H1 (cell line): ENCODE results near the gene APLP1. TPM values are rescaled to one million over a fixed set of nuclear protein-coding genes. Genes with fewer than 3 reads are reported as not detected.

Experiments
- CTCF ChIA-PET: fragments of 300-600 bp; sonication (Branson Sonifier 250); formaldehyde crosslinking; loops from one replicate; lab custom pipeline; 2021; ENCODE audit not compliant: partially characterized antibody; lab: Charles Lee
- POLR2A ChIA-PET: fragments of 300-600 bp; sonication (Branson Sonifier 250); formaldehyde crosslinking; loops from one replicate; lab custom pipeline; 2021; ENCODE audit warnings: inconsistent platforms; ENCODE audit not compliant: partially characterized antibody; lab: Charles Lee
- DNase-seq, 2 experiments: peaks; one replicate each; pipeline versions ENCODE4 v3.0.0 to v3.0.0-alpha.2; 2010 to 2022; ENCODE audit warnings: low spot score in 2 of 2, low read depth in 1 of 2, mixed read lengths in 1 of 2
- FAIRE-seq: peaks from 2 replicates; lab custom pipeline; 2011; peaks lifted over from hg19 to GRCh38; lab: Jason Lieb, UNC
- H2AFZ ChIP-seq: 2 replicates; pipeline ENCODE4 v1.8.1; 2012; ENCODE audit warnings: low read length, inconsistent platforms
- H2AK5ac ChIP-seq: 2 replicates; pipeline ENCODE4 v1.6.1; 2013; ENCODE audit warnings: low read depth, low read length
- H2BK120ac ChIP-seq: replicated peaks from 2 replicates; pipeline ENCODE3; 2013; ENCODE audit warnings: low read depth, low read length, inconsistent platforms
- H2BK12ac ChIP-seq: 2 replicates; pipeline ENCODE4 v1.6.1; 2013; ENCODE audit warnings: low read depth, low read length
- H2BK15ac ChIP-seq: 2 replicates; pipeline ENCODE4 v1.6.1; 2013; ENCODE audit warnings: low read length
- H2BK20ac ChIP-seq: 2 replicates; pipeline ENCODE4 v1.6.1; 2013; ENCODE audit warnings: low read length
- H2BK5ac ChIP-seq: 2 replicates; pipeline ENCODE4 v1.6.1; 2013; ENCODE audit warnings: low read depth, low read length
- H3K14ac ChIP-seq: 2 replicates; pipeline ENCODE4 v1.6.1; 2013; ENCODE audit warnings: inconsistent platforms; ENCODE audit not compliant: insufficient read length
- H3K18ac ChIP-seq: 2 replicates; pipeline ENCODE4 v1.6.1; 2013; ENCODE audit warnings: low read length; ENCODE audit errors: extremely low read depth
- H3K23ac ChIP-seq: 2 replicates; pipeline ENCODE4 v1.6.1; 2013; ENCODE audit warnings: inconsistent platforms; ENCODE audit not compliant: insufficient read length
- H3K23me2 ChIP-seq: 2 replicates; pipeline ENCODE4 v1.6.1; 2013; ENCODE audit warnings: low read depth, low read length
- H3K27ac ChIP-seq: 2 replicates; pipeline ENCODE4 v1.6.1; 2011; ENCODE audit warnings: low read depth, low read length, inconsistent platforms
- H3K27me3 ChIP-seq, 4 experiments: replicated peaks in 1 of 4; 1 replicate in 1 of 4; 2 replicates in 3 of 4; pipeline versions ENCODE4 v1.6.1 to v1.8.1; 2011 to 2013; ENCODE audit warnings: low read length in 3 of 4, mild to moderate bottlenecking in 3 of 4, inconsistent platforms in 2 of 4, mixed read lengths in 2 of 4, moderate library complexity in 1 of 4; ENCODE audit not compliant: control insufficient read depth in 3 of 4, insufficient read depth in 3 of 4; ENCODE audit errors: extremely low read depth in 1 of 4
- H3K36me3 ChIP-seq, 4 experiments: 2 replicates each; pipeline versions ENCODE4 v1.6.1 to v1.8.1; 2011 to 2013; ENCODE audit warnings: mild to moderate bottlenecking in 4 of 4, low read length in 3 of 4, moderate library complexity in 2 of 4, control low read depth in 1 of 4, inconsistent platforms in 1 of 4; ENCODE audit not compliant: insufficient read depth in 4 of 4, control insufficient read depth in 2 of 4
- H3K4ac ChIP-seq: replicated peaks from 2 replicates; pipeline ENCODE3; 2013; ENCODE audit warnings: low read length, low read depth, mixed read lengths, inconsistent platforms; ENCODE audit not compliant: insufficient read length
- H3K4me1 ChIP-seq, 4 experiments: replicated peaks in 1 of 4; 1 replicate in 1 of 4; 2 replicates in 3 of 4; pipeline versions ENCODE4 v1.6.1 to v1.8.1; 2011 to 2013; ENCODE audit warnings: low read length in 3 of 4, inconsistent platforms in 2 of 4, mixed read lengths in 1 of 4; ENCODE audit not compliant: insufficient read depth in 4 of 4, control insufficient read depth in 3 of 4
- H3K4me2 ChIP-seq, 2 experiments: 2 replicates each; pipeline versions ENCODE4 v1.6.1 to v1.8.1; 2011 to 2013; ENCODE audit warnings: low read depth in 2 of 2, low read length in 2 of 2, control low read depth in 1 of 2, inconsistent platforms in 1 of 2, mild to moderate bottlenecking in 1 of 2; ENCODE audit not compliant: insufficient read depth in 1 of 2
- H3K4me3 ChIP-seq, 4 experiments: fragments of 200-600, 300-600 bp in 1 of 4; sonication (generic), shearing (Covaris generic), sonication (Bioruptor Twin) in 1 of 4; 2 replicates each; pipeline versions ENCODE4 v1.5.1 to v1.8.1; 2011 to 2016; ENCODE audit warnings: low read length in 4 of 4, low read depth in 3 of 4, control low read depth in 2 of 4, inconsistent platforms in 2 of 4, mild to moderate bottlenecking in 2 of 4, mixed read lengths in 1 of 4, moderate library complexity in 1 of 4; ENCODE audit not compliant: insufficient read depth in 2 of 4; ENCODE audit errors: extremely low read depth in 1 of 4
- H3K56ac ChIP-seq: replicated peaks from 2 replicates; pipeline ENCODE3; 2013; ENCODE audit warnings: low read depth, mild to moderate bottlenecking, mixed read lengths, low read length, inconsistent platforms; ENCODE audit not compliant: insufficient read length
- H3K79me1 ChIP-seq: 2 replicates; pipeline ENCODE4 v1.6.1; 2013; ENCODE audit warnings: low read depth, low read length, control low read depth
- H3K79me2 ChIP-seq, 2 experiments: 2 replicates each; pipeline versions ENCODE4 v1.6.1 to v1.8.1; 2012 to 2013; ENCODE audit warnings: low read length in 2 of 2, mild to moderate bottlenecking in 2 of 2, inconsistent platforms in 1 of 2; ENCODE audit not compliant: insufficient read depth in 2 of 2, control insufficient read depth in 1 of 2
- H3K9ac ChIP-seq, 4 experiments: replicated peaks in 1 of 4; 1 replicate in 1 of 4; 2 replicates in 3 of 4; pipeline versions ENCODE4 v1.6.1 to v1.8.1; 2011 to 2013; ENCODE audit warnings: low read depth in 3 of 4, low read length in 3 of 4, control low read depth in 2 of 4, mild to moderate bottlenecking in 2 of 4, moderate library complexity in 2 of 4, inconsistent platforms in 1 of 4; ENCODE audit errors: extremely low read depth in 1 of 4
- H3K9me3 ChIP-seq, 2 experiments: 2 replicates each; pipeline versions ENCODE4 v1.6.1 to v1.8.1; 2012 to 2013; ENCODE audit warnings: mild to moderate bottlenecking in 2 of 2, moderate library complexity in 2 of 2, control low read depth in 1 of 2, inconsistent platforms in 1 of 2, low read depth in 1 of 2, low read length in 1 of 2, mixed read lengths in 1 of 2; ENCODE audit not compliant: insufficient read depth in 2 of 2
- H4K20me1 ChIP-seq, 2 experiments: replicated peaks in 1 of 2; 2 replicates each; pipeline versions ENCODE3 to v1.8.1; 2011 to 2013; ENCODE audit warnings: inconsistent platforms in 2 of 2, low read length in 2 of 2, mild to moderate bottlenecking in 1 of 2; ENCODE audit not compliant: insufficient read depth in 2 of 2, control insufficient read depth in 1 of 2
- H4K5ac ChIP-seq: 2 replicates; pipeline ENCODE4 v1.6.1; 2013; ENCODE audit warnings: low read length, low read depth, mixed read lengths, inconsistent platforms; ENCODE audit not compliant: insufficient read length
- H4K8ac ChIP-seq: 2 replicates; pipeline ENCODE4 v1.8.0; 2013; ENCODE audit warnings: mild to moderate bottlenecking, moderate library complexity, low read length, inconsistent platforms; ENCODE audit not compliant: insufficient read depth; ENCODE audit errors: extremely low read depth
- H4K91ac ChIP-seq: replicated peaks from 2 replicates; pipeline ENCODE3; 2013; ENCODE audit warnings: low read length, mixed read lengths, inconsistent platforms; ENCODE audit not compliant: insufficient read length
- CHD2 ChIP-seq: IDR thresholded peaks from 2 replicates; pipeline ENCODE4 v1.6.1; 2012; ENCODE audit warnings: low read length, improper control_type of control experiment
- KDM1A ChIP-seq: fragments of 200-600, 300-600 bp; sonication (generic); IDR thresholded peaks from 2 replicates; pipeline ENCODE4 v1.7.1; 2016; ENCODE audit warnings: mild to moderate bottlenecking, low read length, borderline replicate concordance
- WGBS, 2 experiments: shearing (Covaris generic) in 1 of 2; methylation state at CpG; one replicate each; pipeline versions ENCODE4 v1.1.6 to v1.1.7; 2013 to 2015; ENCODE audit warnings: low lambda C conversion rate in 2 of 2, mixed read lengths in 2 of 2, inconsistent platforms in 1 of 2, low coverage in 1 of 2, missing lambda C conversion rate in 1 of 2; ENCODE audit not compliant: insufficient replicate concordance in 2 of 2, insufficient coverage in 1 of 2, insufficient read length in 1 of 2; ENCODE audit errors: extremely low coverage in 1 of 2, missing lambda C conversion rate in 1 of 2; 5-methylcytosine and 5-hydroxymethylcytosine counted together
- polyA plus RNA-seq, 7 experiments: library from polyadenylated mRNA; depleted of rRNA in 3 of 7; stranded (reverse) in 5 of 7; unstranded in 2 of 7; fragments of >200 nt in 5 of 7; fragments of 200-250 nt in 2 of 7; gene quantifications; 1 replicate in 5 of 7; 2 replicates in 1 of 7; 4 replicates in 1 of 7; pipeline versions ENCODE4 v1.2.1 to v1.2.3, GENCODE V29; 2011 to 2013; ENCODE audit warnings: missing spikeins in 2 of 7, mixed read lengths in 2 of 7
- total RNA-seq: library from RNA; stranded (reverse); fragmentation: NEBNext Ultra II Directional; extraction: Animal tissue kit (Norgen Biotek cat#: 25700); gene quantifications from 2 replicates; pipeline ENCODE4 v1.2.1, GENCODE V29; 2021

APLP1 gene
- total and polyA plus RNA-seq, 2 of the 8 experiments (the other 6 are each of a cell fraction or from before 2014, with no cell fraction given): 19.9 to 22.0 TPM

DNA sequence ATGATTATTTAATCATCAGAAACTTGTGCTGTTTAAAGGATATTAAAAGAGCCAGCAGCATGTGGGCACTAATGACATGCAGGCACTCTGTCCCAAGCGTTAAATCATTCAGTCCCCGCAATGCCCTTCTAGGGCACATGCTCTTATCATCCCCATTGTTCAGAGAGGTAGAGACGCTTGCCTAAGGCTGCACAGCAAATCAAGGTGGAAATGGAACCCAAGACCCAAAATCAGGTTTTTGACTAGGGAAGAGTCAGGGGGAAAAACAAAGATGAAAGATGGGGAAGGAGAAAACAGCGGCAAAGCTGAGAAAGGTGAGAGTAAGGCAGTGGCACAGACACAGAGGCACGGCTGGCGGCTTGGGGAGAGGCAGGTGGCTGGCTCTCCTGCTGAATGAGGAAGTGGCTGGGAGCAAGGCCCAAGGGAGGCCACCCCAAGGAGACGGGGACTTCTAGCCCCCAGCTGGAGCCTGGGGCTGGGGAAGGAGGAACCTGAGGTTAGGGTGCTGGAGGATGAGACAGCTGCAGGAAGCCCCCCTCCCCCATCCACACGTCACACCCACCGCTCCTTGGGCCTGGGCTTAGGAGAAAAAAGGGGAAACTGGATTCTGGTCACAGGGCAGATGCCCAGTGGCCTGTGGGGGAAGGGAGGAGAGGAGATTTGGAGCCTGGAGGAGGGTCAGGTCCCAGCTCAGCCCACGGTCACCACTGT, 40.8 kb downstream of the APLP1 start:
- H3K79me2 ChIP-seq: no peaks in the 10 kb centered on the region
- no peaks in the 10 kb centered on the region for H3K23me2 ChIP-seq
- no peaks in the 10 kb centered on the region for H3K36me3 ChIP-seq
- H2BK120ac ChIP-seq: no peak overlapping the region
- no peak overlapping the region; the same call in 1 of the 2 replicates for H2BK5ac ChIP-seq
- POLR2A ChIA-PET: no interaction called here
- 84% methylated on average over 9 of the region's 10 CpGs; no CpG with 5 or more reads in 1 of the 2 experiments for WGBS, 2 experiments
- H2BK15ac ChIP-seq: peak overlapping the region; percentile 61; the same call in 1 of the 2 replicates
- H3K4me1 ChIP-seq: peaks cover 0 to 17% (median 7%) of the 10 kb centered on the region in 4 experiments; a peak in 4 of 7 replicates
- no peak overlapping the region for H4K5ac ChIP-seq
- no peak overlapping the region for H2AK5ac ChIP-seq
- CTCF ChIA-PET: interaction anchor here (0.8 to 1.3 kb wide), 4 partner anchors 14 to 40 kb away, joined by 3 to 4 read pairs (median 3); no protein-coding TSS in a partner anchor
- H3K4me3 ChIP-seq: no peak overlapping the region
- no peak for FAIRE-seq
- H2AFZ ChIP-seq: peak overlapping the region; percentile 84; the same call in 1 of the 2 replicates
- TF ChIP-seq CHD2 (no peak), KDM1A (peak; percentile 89)
- H3K9me3 ChIP-seq: no peaks in the 10 kb centered on the region
- no peak for DNase-seq
- H3K18ac ChIP-seq: no peak overlapping the region
- no peak overlapping the region for H3K4me2 ChIP-seq
- no peaks in the 10 kb centered on the region for H4K20me1 ChIP-seq
- H3K27me3 ChIP-seq: no peaks in the 10 kb centered on the region
- H2BK20ac ChIP-seq: no peak overlapping the region
- H4K91ac ChIP-seq: no peak overlapping the region
- no peaks in the 10 kb centered on the region for H3K79me1 ChIP-seq
- H2BK12ac ChIP-seq: peak overlapping the region; percentile 95; the same call in 1 of the 2 replicates
- H3K4ac ChIP-seq: no peak overlapping the region
- no peak overlapping the region for H3K14ac ChIP-seq
- H3K9ac ChIP-seq: no peak overlapping the region
- peak overlapping the region; percentile 47; the same call in 1 of the 2 replicates for H3K27ac ChIP-seq
- no peak overlapping the region for H3K23ac ChIP-seq
- H3K56ac ChIP-seq: no peak overlapping the region
- H4K8ac ChIP-seq: peak overlapping the region; percentile 86; the same call in 1 of the 2 replicates
